ENCODE measurements around the gene GAL3ST2. TPM values are rescaled to one million over a fixed set of nuclear protein-coding genes. Genes with fewer than 3 reads are reported as not detected.
"Not testable (repeated sequence)": the region's sequence is repeated elsewhere in the genome, so short reads cannot be mapped to it uniquely, and the experiment has no call there.

Gene GAL3ST2
- total RNA-seq, 1 donor from 2014 or later = not detected

- DNase-seq (ENCODE audit: low read depth) = no peak
- no peak for TF ChIP-seq CTCF (conservative IDR thresholded peaks at IDR 0.05; ENCODE audit: low read depth, low read length)
- H3K4me3 ChIP-seq (ENCODE audit: low read depth, low read length) = no peak overlapping the region
These were observed 22.3 kb downstream of the GAL3ST2 start for GRCh38 chr2:241798631-241799521.

- no peak for DNase-seq (ENCODE audit: low read depth)
- no peak overlapping the region for H3K4me3 ChIP-seq (ENCODE audit: low read depth, low read length)
- no peak for TF ChIP-seq CTCF (conservative IDR thresholded peaks at IDR 0.05; ENCODE audit: low read depth, low read length)
These were observed 23.0 kb downstream of the GAL3ST2 start for GRCh38 chr2:241799522-241800197.

GRCh38 chr2:241800198-241800903 is 23.7 kb downstream of the GAL3ST2 start:
- H3K4me3 ChIP-seq (ENCODE audit: low read depth, low read length); DNase-seq (ENCODE audit: low read depth): not testable (repeated sequence)

GRCh38 chr2:241801611-241802420 is 25.2 kb downstream of the GAL3ST2 start:
- no peak overlapping the region for H3K4me3 ChIP-seq (ENCODE audit: low read depth, low read length)
- DNase-seq (ENCODE audit: low read depth) = no peak
- no peak for TF ChIP-seq CTCF (conservative IDR thresholded peaks at IDR 0.05; ENCODE audit: low read depth, low read length)

GRCh38 chr2:241802421-241803318 is 26.0 kb downstream of the GAL3ST2 start:
- H3K4me3 ChIP-seq (ENCODE audit: low read depth, low read length) = no peak overlapping the region
- DNase-seq (ENCODE audit: low read depth) = no peak
- TF ChIP-seq CTCF (conservative IDR thresholded peaks at IDR 0.05; ENCODE audit: low read depth, low read length) = no peak

GRCh38 chr2:241803387-241804325 is 27.0 kb downstream of the GAL3ST2 start:
- TF ChIP-seq CTCF (conservative IDR thresholded peaks at IDR 0.05; ENCODE audit: low read depth, low read length) = no peak
- DNase-seq (ENCODE audit: low read depth) = no peak

More at GRCh38 chr2:241803387-241804325, 27.0 kb downstream of the GAL3ST2 start:
- peak overlapping the region; percentile 13 for H3K4me3 ChIP-seq (ENCODE audit: low read depth, low read length)
